Fibroblast of the aortic adventitia (primary cell): ENCODE results near the gene PCDH9. TPM values are rescaled to one million over a fixed set of nuclear protein-coding genes. Genes with fewer than 3 reads are reported as not detected.

Experiments used
- DNase-seq: peaks from one replicate; pipeline ENCODE4 v3.0.0-alpha.2; 2010; ENCODE audit warnings: low read depth
- H3K4me3 ChIP-seq: 2 replicates; pipeline ENCODE4 v1.5.1; 2011; ENCODE audit warnings: low read depth, mild to moderate bottlenecking, control low read depth, low read length, moderate library complexity
- CTCF ChIP-seq: IDR thresholded peaks from 2 replicates; pipeline ENCODE4 v1.5.1; 2011; ENCODE audit warnings: mild to moderate bottlenecking, low read length, control low read depth, inconsistent platforms; ENCODE audit not compliant: insufficient read depth
- total RNA-seq: library from RNA; depleted of rRNA; stranded (reverse); fragments of >200 nt; gene quantifications from 2 replicates; pipeline ENCODE4 v1.2.3, GENCODE V29; 2012; ENCODE audit warnings: low replicate concordance

Gene PCDH9
- total RNA-seq, 1 donor = 19.0 TPM

- no peak for DNase-seq
- no peak for TF ChIP-seq CTCF
Measured at GRCh38 chr13:66489172-66489571, 741.0 kb downstream of the PCDH9 start.

GRCh38 chr13:66483712-66484111 lies 746.4 kb downstream of the PCDH9 start:
- no peak overlapping the region for H3K4me3 ChIP-seq
- TF ChIP-seq CTCF = no peak
- no peak for DNase-seq

More at GRCh38 chr13:66489172-66489571, 741.0 kb downstream of the PCDH9 start:
- no peak overlapping the region for H3K4me3 ChIP-seq

GRCh38 chr13:66482836-66483235 lies 747.3 kb downstream of the PCDH9 start:
- no peak for TF ChIP-seq CTCF
- DNase-seq = no peak
- no peak overlapping the region for H3K4me3 ChIP-seq

- TF ChIP-seq CTCF = no peak
- H3K4me3 ChIP-seq = no peak overlapping the region
- DNase-seq = no peak
Measured at GRCh38 chr13:66477816-66478215, 752.3 kb downstream of the PCDH9 start.

GRCh38 chr13:66475061-66475460 lies 755.1 kb downstream of the PCDH9 start:
- no peak for TF ChIP-seq CTCF
- no peak for DNase-seq
- H3K4me3 ChIP-seq = no peak overlapping the region

- H3K4me3 ChIP-seq = no peak overlapping the region
- no peak for DNase-seq
- TF ChIP-seq CTCF = no peak
Measured at GRCh38 chr13:66469745-66470144, 760.4 kb downstream of the PCDH9 start.

- H3K4me3 ChIP-seq = no peak overlapping the region
- TF ChIP-seq CTCF = no peak
- peak; percentile 12 for DNase-seq
Measured at GRCh38 chr13:66468656-66469055, 761.5 kb downstream of the PCDH9 start.
